HG03457 (cell line): Measurements from ENCODE around the gene GREM2.

Experiments
- ATAC-seq: cut with Tn5 transposase; IDR thresholded peaks from one replicate; pipeline ENCODE4 v1.9.1; 2021; ENCODE audit warnings: moderate number of reproducible peaks; ENCODE audit not compliant: unreplicated experiment

The GREM2 gene

GRCh38 chr1:240503036-240503435, 108.9 kb downstream of the GREM2 start:
- ATAC-seq: no peak

- ATAC-seq: no peak
Measured at GRCh38 chr1:240501115-240501514, 110.8 kb downstream of the GREM2 start.

- ATAC-seq: no peak
Measured at GRCh38 chr1:240500647-240501046, 111.3 kb downstream of the GREM2 start.

- ATAC-seq: no peak
Measured at GRCh38 chr1:240499012-240499411, 112.9 kb downstream of the GREM2 start.

GRCh38 chr1:240498335-240498734, 113.6 kb downstream of the GREM2 start:
- no peak for ATAC-seq

- no peak for ATAC-seq
Measured at GRCh38 chr1:240497908-240498307, 114.0 kb downstream of the GREM2 start.

GRCh38 chr1:240496941-240497340, 115.0 kb downstream of the GREM2 start:
- ATAC-seq: no peak

GRCh38 chr1:240496356-240496755, 115.6 kb downstream of the GREM2 start:
- ATAC-seq: no peak

GRCh38 chr1:240495601-240496000, 116.4 kb downstream of the GREM2 start:
- ATAC-seq: no peak

- no peak for ATAC-seq
Measured at GRCh38 chr1:240492832-240493440, 119.0 kb downstream of the GREM2 start.

- no peak for ATAC-seq
Measured at GRCh38 chr1:240491796-240492195, 120.2 kb downstream of the GREM2 start.

- no peak for ATAC-seq
Measured at GRCh38 chr1:240491156-240491555, 120.8 kb downstream of the GREM2 start.

GRCh38 chr1:240487493-240487892, 124.5 kb downstream of the GREM2 start:
- no peak for ATAC-seq

- no peak for ATAC-seq
Measured at GRCh38 chr1:240486611-240487010, 125.3 kb downstream of the GREM2 start.

GRCh38 chr1:240484804-240485443, 127.0 kb downstream of the GREM2 start:
- ATAC-seq: no peak

GRCh38 chr1:240478536-240478935, 133.4 kb downstream of the GREM2 start:
- no peak for ATAC-seq

GRCh38 chr1:240475832-240476231, 136.1 kb downstream of the GREM2 start:
- ATAC-seq: no peak

GRCh38 chr1:240474133-240474614, 137.8 kb downstream of the GREM2 start:
- ATAC-seq: no peak

- ATAC-seq: no peak
Measured at GRCh38 chr1:240468656-240469055, 143.3 kb downstream of the GREM2 start.

GRCh38 chr1:240467895-240468294, 144.1 kb downstream of the GREM2 start:
- ATAC-seq: no peak

- no peak for ATAC-seq
Measured at GRCh38 chr1:240466509-240466908, 145.4 kb downstream of the GREM2 start.

GRCh38 chr1:240465531-240465940, 146.4 kb downstream of the GREM2 start:
- ATAC-seq: no peak

- no peak for ATAC-seq
Measured at GRCh38 chr1:240464099-240464498, 147.9 kb downstream of the GREM2 start.
